Measurements from ENCODE around the gene PSTPIP2.

Gene PSTPIP2

GRCh38 chr18:46037512-46038305 lies 34.4 kb downstream of the PSTPIP2 start:
- DNase-seq (ENCODE audit: low read depth), result no peak
- H3K4me3 ChIP-seq (ENCODE audit: low read depth, low read length), result no peak overlapping the region
- TF ChIP-seq CTCF (IDR thresholded peaks at IDR 0.05; ENCODE audit: low read depth, low read length, missing control alignments), result no peak

- TF ChIP-seq CTCF (IDR thresholded peaks at IDR 0.05; ENCODE audit: low read depth, low read length, missing control alignments), result no peak
- H3K4me3 ChIP-seq (ENCODE audit: low read depth, low read length), result no peak overlapping the region
- DNase-seq (ENCODE audit: low read depth), result no peak
Observed at GRCh38 chr18:46035696-46036680, 36.1 kb downstream of the PSTPIP2 start.

- DNase-seq (ENCODE audit: low read depth), result no peak
- H3K4me3 ChIP-seq (ENCODE audit: low read depth, low read length), result no peak overlapping the region
- TF ChIP-seq CTCF (IDR thresholded peaks at IDR 0.05; ENCODE audit: low read depth, low read length, missing control alignments), result no peak
Observed at GRCh38 chr18:46034230-46034629, 37.8 kb downstream of the PSTPIP2 start.

GRCh38 chr18:46031741-46032140 lies 40.3 kb downstream of the PSTPIP2 start:
- H3K4me3 ChIP-seq (ENCODE audit: low read depth, low read length), result no peak overlapping the region
- no peak for DNase-seq (ENCODE audit: low read depth)
- no peak for TF ChIP-seq CTCF (IDR thresholded peaks at IDR 0.05; ENCODE audit: low read depth, low read length, missing control alignments)

GRCh38 chr18:46028536-46028891 lies 43.5 kb downstream of the PSTPIP2 start:
- no peak for TF ChIP-seq CTCF (IDR thresholded peaks at IDR 0.05; ENCODE audit: low read depth, low read length, missing control alignments)
- H3K4me3 ChIP-seq (ENCODE audit: low read depth, low read length), result peak overlapping the region; percentile 47
- no peak for DNase-seq (ENCODE audit: low read depth)

- TF ChIP-seq CTCF (IDR thresholded peaks at IDR 0.05; ENCODE audit: low read depth, low read length, missing control alignments), result no peak
- H3K4me3 ChIP-seq (ENCODE audit: low read depth, low read length), result no peak overlapping the region
- no peak for DNase-seq (ENCODE audit: low read depth)
Observed at GRCh38 chr18:46019936-46020335, 52.1 kb downstream of the PSTPIP2 start.

All from GM12864 (cell line).